Measurements from ENCODE around the gene CNTNAP2. TPM values are rescaled to one million over a fixed set of nuclear protein-coding genes. Genes with fewer than 3 reads are reported as not detected.

CNTNAP2 gene
- total RNA-seq, 1 experiment from 2014 or later: 64.5 TPM

- Histone ChIP-seq H4K91ac (ENCODE audit: insufficient read length, low read depth, low read length) (no peak overlapping the region), H2AFZ (ENCODE audit: low read length) (no peak overlapping the region), H3K4me2 (ENCODE audit: insufficient read depth, insufficient read length, low read length) (no peak overlapping the region), H3K27me3 (ENCODE audit: insufficient read depth, low read length) (no peaks in the 10 kb centered on the region), H2AK5ac (ENCODE audit: insufficient read length, low read length) (no peak overlapping the region), H3K9me3 (ENCODE audit: control insufficient read depth, low read depth, low read length) (no peaks in the 10 kb centered on the region), H3K4me1 (ENCODE audit: insufficient read depth, low read length) (no peaks in the 10 kb centered on the region), H3K18ac (ENCODE audit: insufficient read length, low read depth, low read length) (no peak overlapping the region), H3K56ac (ENCODE audit: insufficient read length, low read depth, low read length) (no peak overlapping the region), H3K14ac (ENCODE audit: insufficient read depth, low read length) (no peak overlapping the region), H2BK5ac (ENCODE audit: insufficient read length, low read length) (no peak overlapping the region), H4K8ac (replicated peaks; ENCODE audit: insufficient read length, low read depth, low read length) (no peak overlapping the region), H2BK120ac (ENCODE audit: low read depth, low read length, poor library complexity, severe bottlenecking) (no peak overlapping the region), H2BK15ac (ENCODE audit: low read depth, low read length) (no peak overlapping the region), H3T11ph (ENCODE audit: low read length) (no peak overlapping the region), H4K20me1 (ENCODE audit: control insufficient read depth, insufficient read depth, insufficient read length) (no peaks in the 10 kb centered on the region), H3K4ac (ENCODE audit: low read depth, low read length) (no peak overlapping the region), H4K5ac (ENCODE audit: insufficient read length, low read depth, low read length) (no peak overlapping the region), H3K27ac (ENCODE audit: insufficient read length, low read depth, low read length) (no peak overlapping the region), H3K79me1 (ENCODE audit: insufficient read depth, low read depth, low read length, poor library complexity, severe bottlenecking) (no peaks in the 10 kb centered on the region), H3K79me2 (ENCODE audit: insufficient read depth, low read length) (no peaks in the 10 kb centered on the region), H3K23ac (ENCODE audit: insufficient read length, low read depth, low read length) (no peak overlapping the region), H3K23me2 (ENCODE audit: insufficient read length, low read depth, low read length, poor library complexity, severe bottlenecking) (no peaks in the 10 kb centered on the region), H2BK12ac (ENCODE audit: insufficient read length, low read depth, low read length) (no peak overlapping the region), H3K9ac (ENCODE audit: extremely low read depth, insufficient read length, low read length) (no peak overlapping the region), H2BK20ac (ENCODE audit: low read depth, low read length, poor library complexity, severe bottlenecking) (no peak overlapping the region)
- no peak for DNase-seq
- no peak for TF ChIP-seq CTCF (conservative IDR thresholded peaks at IDR 0.05)
- Mint-ChIP-seq H3K27me3 (ENCODE audit: low read depth) (no peaks in the 10 kb centered on the region), H3K4me3 (no peak overlapping the region), H3K27ac (no peak overlapping the region), H3K36me3 (ENCODE audit: insufficient read depth in 1 of 3, low read depth in 3 of 3) (no peaks in the 10 kb centered on the region), H3K4me1 (no peaks in the 10 kb centered on the region), H3K9me3 (no peaks in the 10 kb centered on the region)
- no CpG with 5 or more reads among the region's 4 CpGs for WGBS (ENCODE audit: extremely low coverage, insufficient read length, low lambda C conversion rate)
These were observed 897.8 kb downstream of the CNTNAP2 start for GRCh38 chr7:147014286-147014955.
